Keratinocyte (primary cell): ENCODE measurements around the gene CCSER1. TPM values are rescaled to one million over a fixed set of nuclear protein-coding genes. Genes with fewer than 3 reads are reported as not detected.

Source experiments
- DNase-seq: peaks from one replicate; pipeline ENCODE4 v3.0.0-alpha.2; 2011; ENCODE audit warnings: low read depth, missing footprints, low spot score
- FAIRE-seq: peaks from 2 replicates; lab custom pipeline; 2011; peaks lifted over from hg19 to GRCh38; lab: Jason Lieb, UNC
- H2AFZ ChIP-seq: 2 replicates; pipeline ENCODE4 v1.6.0; 2012; ENCODE audit warnings: low read length, control low read depth, inconsistent platforms; ENCODE audit not compliant: control insufficient read depth
- H3K27ac ChIP-seq: 2 replicates; pipeline ENCODE4 v1.5.1; 2011; ENCODE audit warnings: low read length; ENCODE audit not compliant: control insufficient read depth, insufficient read depth
- H3K27me3 ChIP-seq: 3 replicates; pipeline ENCODE4 v1.6.0; 2011; ENCODE audit warnings: low read length; ENCODE audit not compliant: control insufficient read depth, insufficient read depth; ENCODE audit errors: extremely low read depth
- H3K36me3 ChIP-seq, 2 experiments: 2 replicates in 1 of 2; 3 replicates in 1 of 2; pipeline ENCODE4 v1.5.1; 2011; ENCODE audit warnings: low read length in 2 of 2, mild to moderate bottlenecking in 1 of 2; ENCODE audit not compliant: control insufficient read depth in 2 of 2, insufficient read depth in 2 of 2; ENCODE audit errors: extremely low read depth in 1 of 2
- H3K4me1 ChIP-seq: 3 replicates; pipeline ENCODE4 v1.5.1; 2011; ENCODE audit warnings: low read length; ENCODE audit not compliant: control insufficient read depth, insufficient read depth; ENCODE audit errors: extremely low read depth
- H3K4me2 ChIP-seq: 3 replicates; pipeline ENCODE4 v1.6.0; 2011; ENCODE audit warnings: low read depth, low read length; ENCODE audit not compliant: control insufficient read depth, insufficient read depth; ENCODE audit errors: extremely low read depth
- H3K4me3 ChIP-seq, 3 experiments: fragments of 200-600 bp in 1 of 3; sonication (generic) in 1 of 3; 2 replicates in 2 of 3; 3 replicates in 1 of 3; pipeline ENCODE4 v1.5.1; 2011 to 2016; ENCODE audit warnings: low read length in 3 of 3, mild to moderate bottlenecking in 3 of 3, control low read depth in 2 of 3, inconsistent platforms in 1 of 3, low read depth in 1 of 3, mixed read lengths in 1 of 3, mixed run types in 1 of 3, moderate library complexity in 1 of 3; ENCODE audit not compliant: control insufficient read depth in 2 of 3, insufficient read depth in 2 of 3; ENCODE audit errors: extremely low read depth in 1 of 3
- H3K79me2 ChIP-seq: 2 replicates; pipeline ENCODE4 v1.6.0; 2012; ENCODE audit warnings: low read length; ENCODE audit not compliant: control insufficient read depth, insufficient read depth
- H3K9ac ChIP-seq: 3 replicates; pipeline ENCODE4 v1.6.0; 2011; ENCODE audit warnings: low read length; ENCODE audit not compliant: control insufficient read depth, insufficient read depth; ENCODE audit errors: extremely low read depth
- H3K9me1 ChIP-seq: 3 replicates; pipeline ENCODE4 v1.6.0; 2011; ENCODE audit warnings: low read length; ENCODE audit not compliant: control insufficient read depth, insufficient read depth; ENCODE audit errors: extremely low read depth
- H3K9me3 ChIP-seq: 2 replicates; pipeline ENCODE4 v1.5.1; 2012; ENCODE audit warnings: low read depth, low read length; ENCODE audit not compliant: control insufficient read depth
- H4K20me1 ChIP-seq: 3 replicates; pipeline ENCODE4 v1.6.0; 2011; ENCODE audit warnings: low read length; ENCODE audit not compliant: control insufficient read depth, insufficient read depth; ENCODE audit errors: extremely low read depth
- EZH2 ChIP-seq: IDR thresholded peaks from one replicate; pipeline ENCODE4 v1.6.1; 2012; ENCODE audit warnings: inconsistent platforms, mild to moderate bottlenecking, low read length, moderate library complexity
- dilution Hi-C: fragments of 300-500 bp; cut with MboI; formaldehyde crosslinking; loops from one replicate; pipeline ENCODE4 v1.7.0; 2020; ENCODE audit warnings: low sequenced_read_pairs; ENCODE audit not compliant: extremely low pct_ligation_motif_present
- polyA plus RNA-seq, 5 experiments: library from polyadenylated mRNA; depleted of rRNA in 3 of 5; stranded (reverse) in 3 of 5; stranded (forward) in 1 of 5; unstranded in 1 of 5; fragments of >200 nt; gene quantifications; 1 replicate in 1 of 5; 2 replicates in 3 of 5; 3 replicates in 1 of 5; pipeline versions ENCODE4 v1.2.1 to v1.2.3, GENCODE V29; 2011 to 2012; ENCODE audit warnings: missing spikeins in 2 of 5, low read depth in 1 of 5, low replicate concordance in 1 of 5
- TF ChIP-seq, protein P1 (sequence below), 3 experiments: IDR thresholded peaks in 1 of 3; conservative IDR thresholded peaks in 1 of 3; optimal IDR thresholded peaks in 1 of 3; 2 replicates in 2 of 3; 3 replicates in 1 of 3; pipeline versions ENCODE3 to v1.5.1; 2011; ENCODE audit warnings: low read length in 3 of 3, mild to moderate bottlenecking in 3 of 3, moderate library complexity in 2 of 3, control low read depth in 1 of 3, inconsistent platforms in 1 of 3; ENCODE audit not compliant: insufficient read depth in 2 of 3; ENCODE audit errors: extremely low read depth in 1 of 3

CCSER1 gene
- polyA plus RNA-seq, 1 donor (not counting 4 experiments of a cell fraction or from before 2014, with no cell fraction given): 1.2 TPM

GRCh38 chr4:91076147-91076546, 949.0 kb downstream of the CCSER1 start:
- Histone ChIP-seq H3K9ac (no peak overlapping the region), H3K4me2 (no peak overlapping the region), H3K4me1 (no peaks in the 10 kb centered on the region), H3K27ac (no peak overlapping the region), H3K79me2 (no peaks in the 10 kb centered on the region), H3K27me3 (no peaks in the 10 kb centered on the region), H3K4me3 (no peak overlapping the region), H3K9me3 (no peaks in the 10 kb centered on the region), H3K36me3 (no peaks in the 10 kb centered on the region), H2AFZ (no peak overlapping the region), H4K20me1 (no peaks in the 10 kb centered on the region), H3K9me1 (no peaks in the 10 kb centered on the region)
- TF ChIP-seq EZH2: no peak
- TF ChIP-seq, protein P1, sequence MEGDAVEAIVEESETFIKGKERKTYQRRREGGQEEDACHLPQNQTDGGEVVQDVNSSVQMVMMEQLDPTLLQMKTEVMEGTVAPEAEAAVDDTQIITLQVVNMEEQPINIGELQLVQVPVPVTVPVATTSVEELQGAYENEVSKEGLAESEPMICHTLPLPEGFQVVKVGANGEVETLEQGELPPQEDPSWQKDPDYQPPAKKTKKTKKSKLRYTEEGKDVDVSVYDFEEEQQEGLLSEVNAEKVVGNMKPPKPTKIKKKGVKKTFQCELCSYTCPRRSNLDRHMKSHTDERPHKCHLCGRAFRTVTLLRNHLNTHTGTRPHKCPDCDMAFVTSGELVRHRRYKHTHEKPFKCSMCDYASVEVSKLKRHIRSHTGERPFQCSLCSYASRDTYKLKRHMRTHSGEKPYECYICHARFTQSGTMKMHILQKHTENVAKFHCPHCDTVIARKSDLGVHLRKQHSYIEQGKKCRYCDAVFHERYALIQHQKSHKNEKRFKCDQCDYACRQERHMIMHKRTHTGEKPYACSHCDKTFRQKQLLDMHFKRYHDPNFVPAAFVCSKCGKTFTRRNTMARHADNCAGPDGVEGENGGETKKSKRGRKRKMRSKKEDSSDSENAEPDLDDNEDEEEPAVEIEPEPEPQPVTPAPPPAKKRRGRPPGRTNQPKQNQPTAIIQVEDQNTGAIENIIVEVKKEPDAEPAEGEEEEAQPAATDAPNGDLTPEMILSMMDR (optimal IDR thresholded peaks at IDR 0.05 in 1 of 3, IDR thresholded peaks at IDR 0.05 in 1 of 3, conservative IDR thresholded peaks at IDR 0.05 in 1 of 3; ENCODE audit: extremely low read depth in 1 of 3, insufficient read depth in 2 of 3, low read length in 3 of 3): no peak
- DNase-seq (no peak), FAIRE-seq (no peak)
- dilution Hi-C loops: no loop called here

DNA sequence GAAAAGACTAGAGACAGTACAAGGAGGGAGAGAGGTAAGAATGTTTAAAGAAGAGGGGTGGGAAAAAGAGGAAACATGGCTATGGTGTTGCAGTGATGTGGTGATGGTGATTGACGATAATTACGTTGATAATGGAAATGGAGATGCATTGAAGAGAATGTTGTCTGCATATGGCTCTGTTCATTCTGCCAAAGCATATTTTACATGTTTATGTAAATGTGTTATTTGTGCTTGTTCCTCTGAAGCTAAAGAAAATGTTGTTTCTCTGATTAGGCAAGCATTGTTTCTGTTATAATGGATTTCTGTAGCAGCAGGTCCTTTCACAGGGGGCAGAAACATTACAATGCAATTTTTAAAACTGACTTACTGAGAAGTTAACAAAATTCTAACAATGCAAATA, 958.8 kb downstream of the CCSER1 start:
- TF ChIP-seq EZH2: no peak
- TF ChIP-seq, protein P1 (optimal IDR thresholded peaks at IDR 0.05 in 1 of 3, IDR thresholded peaks at IDR 0.05 in 1 of 3, conservative IDR thresholded peaks at IDR 0.05 in 1 of 3; ENCODE audit: extremely low read depth in 1 of 3, insufficient read depth in 2 of 3, low read length in 3 of 3): no peak
- DNase-seq: no peak
- H3K27ac ChIP-seq: no peak overlapping the region
- H3K36me3 ChIP-seq: no peaks in the 10 kb centered on the region
- no peak overlapping the region for H3K9ac ChIP-seq
- no peak overlapping the region for H3K4me2 ChIP-seq
- no peaks in the 10 kb centered on the region for H3K9me1 ChIP-seq
- dilution Hi-C loops: no loop called here
- H3K27me3 ChIP-seq: no peaks in the 10 kb centered on the region
- H4K20me1 ChIP-seq: no peaks in the 10 kb centered on the region
- no peak overlapping the region for H2AFZ ChIP-seq
- H3K4me3 ChIP-seq: no peak overlapping the region
- FAIRE-seq: no peak
- no peaks in the 10 kb centered on the region for H3K9me3 ChIP-seq
- no peaks in the 10 kb centered on the region for H3K4me1 ChIP-seq
- no peaks in the 10 kb centered on the region for H3K79me2 ChIP-seq
